GM21723 (cell line): Measurements from ENCODE around the gene MISP.

Experiments
- ATAC-seq: cut with Tn5 transposase; IDR thresholded peaks from one replicate; pipeline ENCODE4 v1.9.1; 2021; ENCODE audit warnings: mild to moderate bottlenecking, moderate library complexity; ENCODE audit not compliant: unreplicated experiment

MISP gene

GRCh38 chr19:771332-771785 lies 20.4 kb downstream of the MISP start:
- no peak for ATAC-seq

- no peak for ATAC-seq
These were observed 21.2 kb downstream of the MISP start for GRCh38 chr19:772063-772462.

GRCh38 chr19:772730-773436 lies 22.0 kb downstream of the MISP start:
- ATAC-seq = no peak

- ATAC-seq = no peak
These were observed 25.6 kb downstream of the MISP start for GRCh38 chr19:776549-776948.

GRCh38 chr19:778910-779653 lies 28.2 kb downstream of the MISP start:
- ATAC-seq = no peak

GRCh38 chr19:780935-781334 lies 30.0 kb downstream of the MISP start:
- ATAC-seq = no peak

GRCh38 chr19:781800-782184 lies 30.9 kb downstream of the MISP start:
- ATAC-seq = no peak

- no peak for ATAC-seq
These were observed 31.4 kb downstream of the MISP start for GRCh38 chr19:782185-782877.

- ATAC-seq = no peak
These were observed 32.2 kb downstream of the MISP start for GRCh38 chr19:782878-783668.

- ATAC-seq = no peak
These were observed 33.6 kb downstream of the MISP start for GRCh38 chr19:784541-784940.

GRCh38 chr19:787536-787935 lies 36.6 kb downstream of the MISP start:
- no peak for ATAC-seq

GRCh38 chr19:788686-788982 lies 37.7 kb downstream of the MISP start:
- no peak for ATAC-seq

- ATAC-seq = no peak
These were observed 38.2 kb downstream of the MISP start for GRCh38 chr19:788983-789700.

GRCh38 chr19:789701-790060 lies 38.8 kb downstream of the MISP start:
- ATAC-seq = no peak

GRCh38 chr19:791007-791566 lies 40.2 kb downstream of the MISP start:
- no peak for ATAC-seq

- no peak for ATAC-seq
These were observed 40.8 kb downstream of the MISP start for GRCh38 chr19:791567-792305.

- ATAC-seq = no peak
These were observed 41.5 kb downstream of the MISP start for GRCh38 chr19:792306-792885.

GRCh38 chr19:793806-794205 lies 42.9 kb downstream of the MISP start:
- no peak for ATAC-seq

GRCh38 chr19:795073-795611 lies 44.2 kb downstream of the MISP start:
- no peak for ATAC-seq
